Neural cell (in vitro differentiated cells): ENCODE measurements around the gene PRKCE. TPM values are rescaled to one million over a fixed set of nuclear protein-coding genes. Genes with fewer than 3 reads are reported as not detected.

Experiments
- H2AFZ ChIP-seq: fragments of 200-600, 300-800 bp; sonication (generic), shearing (Covaris generic); 2 replicates; pipeline ENCODE4 v1.6.0; 2014; ENCODE audit warnings: low read depth, mild to moderate bottlenecking, antibody characterized with exemption, low read length, moderate library complexity
- H3F3A ChIP-seq: fragments of 200-600 bp; shearing (Covaris generic); 2 replicates; pipeline ENCODE4 v1.6.1; 2016; ENCODE audit warnings: mild to moderate bottlenecking, moderate library complexity, mixed read lengths, antibody characterized with exemption, low read length; ENCODE audit not compliant: insufficient read depth, poor library complexity, severe bottlenecking
- H3K27ac ChIP-seq: fragments of 200-600, 300-800 bp; sonication (generic), shearing (Covaris generic); 2 replicates; pipeline ENCODE4 v1.5.1; 2014; ENCODE audit warnings: mild to moderate bottlenecking, low read length, moderate library complexity
- H3K27me3 ChIP-seq: fragments of 300-800, 200-600 bp; sonication (generic), shearing (Covaris generic); 2 replicates; pipeline ENCODE4 v1.6.0; 2014; ENCODE audit warnings: mild to moderate bottlenecking, low read depth, low read length, moderate library complexity; ENCODE audit not compliant: insufficient read depth
- H3K36me3 ChIP-seq: fragments of 300-800, 200-600 bp; sonication (generic), shearing (Covaris generic); 2 replicates; pipeline ENCODE4 v1.5.1; 2014; ENCODE audit warnings: mild to moderate bottlenecking, antibody characterized with exemption, low read length, moderate library complexity; ENCODE audit not compliant: insufficient read depth
- H3K4me2 ChIP-seq: fragments of 300-800, 200-600 bp; sonication (generic), shearing (Covaris generic); 2 replicates; pipeline ENCODE4 v1.6.0; 2014; ENCODE audit warnings: mild to moderate bottlenecking, low read length
- H3K4me3 ChIP-seq: fragments of 300-800, 200-600 bp; sonication (generic), shearing (Covaris generic); 2 replicates; pipeline ENCODE4 v1.5.1; 2014; ENCODE audit warnings: mild to moderate bottlenecking, low read length, moderate library complexity
- H3K79me2 ChIP-seq: fragments of 200-600 bp; shearing (Covaris generic); replicated peaks from 2 replicates; pipeline ENCODE4 v1.6.0; 2014; ENCODE audit warnings: mild to moderate bottlenecking, low read length, moderate library complexity; ENCODE audit not compliant: insufficient read depth
- H3K9ac ChIP-seq: fragments of 300-800, 200-600 bp; sonication (generic), shearing (Covaris generic); 2 replicates; pipeline ENCODE4 v1.6.1; 2016; ENCODE audit warnings: mild to moderate bottlenecking, low read length, mixed read lengths
- H3K9me2 ChIP-seq: fragments of 200-600 bp; shearing (Covaris generic); 2 replicates; pipeline ENCODE4 v1.6.1; 2016; ENCODE audit warnings: mild to moderate bottlenecking, low read length, mixed read lengths; ENCODE audit not compliant: insufficient read depth
- H3K9me3 ChIP-seq: fragments of 200-600, 300-800 bp; sonication (generic), shearing (Covaris generic); 2 replicates; pipeline ENCODE4 v1.6.1; 2016; ENCODE audit warnings: mild to moderate bottlenecking, mixed run types, low read length, moderate library complexity, mixed read lengths
- H4K20me1 ChIP-seq: fragments of 200-600 bp; shearing (Covaris generic); 2 replicates; pipeline ENCODE4 v1.6.1; 2016; ENCODE audit warnings: mild to moderate bottlenecking, mixed run types; ENCODE audit not compliant: insufficient read depth
- CTCF ChIP-seq: fragments of 450-650 bp; IDR thresholded peaks from 2 replicates; pipeline ENCODE4 v1.5.1; 2014; ENCODE audit warnings: antibody characterized with exemption, mild to moderate bottlenecking, moderate library complexity; ENCODE audit not compliant: poor library complexity, severe bottlenecking
- EP300 ChIP-seq: fragments of 450-650 bp; conservative IDR thresholded peaks from 2 replicates; pipeline ENCODE4 v1.6.1; 2014; ENCODE audit warnings: antibody characterized with exemption, mild to moderate bottlenecking, moderate library complexity; ENCODE audit not compliant: poor library complexity, severe bottlenecking
- EZH2 ChIP-seq: fragments of 200-600, 300-800 bp; shearing (Covaris generic), sonication (generic); IDR thresholded peaks from 2 replicates; pipeline ENCODE4 v1.6.1; 2014; ENCODE audit warnings: antibody characterized with exemption, low read length, borderline replicate concordance, mild to moderate bottlenecking; ENCODE audit not compliant: insufficient read depth, poor library complexity, severe bottlenecking
- MXI1 ChIP-seq: fragments of 450-650 bp; conservative IDR thresholded peaks from 2 replicates; pipeline ENCODE4 v1.6.1; 2014; ENCODE audit warnings: antibody characterized with exemption, mild to moderate bottlenecking; ENCODE audit not compliant: poor library complexity, severe bottlenecking
- POLR2AphosphoS5 ChIP-seq: IDR thresholded peaks from 2 replicates; pipeline ENCODE4 v1.6.1; 2012
- RAD21 ChIP-seq: fragments of 450-650 bp; conservative IDR thresholded peaks from 2 replicates; pipeline ENCODE4 v1.6.1; 2014; ENCODE audit warnings: antibody characterized with exemption, mild to moderate bottlenecking, moderate library complexity
- REST ChIP-seq: IDR thresholded peaks from 2 replicates; pipeline ENCODE4 v1.6.1; 2012; ENCODE audit warnings: borderline replicate concordance
- SMC3 ChIP-seq: fragments of 450-650 bp; conservative IDR thresholded peaks from 2 replicates; pipeline ENCODE4 v1.6.1; 2014; ENCODE audit warnings: antibody characterized with exemption, mild to moderate bottlenecking, moderate library complexity; ENCODE audit not compliant: poor library complexity
- TAF1 ChIP-seq: IDR thresholded peaks from 2 replicates; pipeline ENCODE4 v1.6.1; 2012; ENCODE audit warnings: low read depth
- polyA plus RNA-seq: library from polyadenylated mRNA; depleted of rRNA; stranded (reverse); fragments of >200 nt; gene quantifications from 2 replicates; pipeline ENCODE4 v1.2.3, GENCODE V29; 2014

Gene PRKCE
- polyA plus RNA-seq, 1 donor from 2014 or later = 5.4 TPM

GRCh38 chr2:45965871-45966498, 314.5 kb downstream of the PRKCE start:
- no peaks in the 10 kb centered on the region for H3K9me2 ChIP-seq
- no peaks in the 10 kb centered on the region for H4K20me1 ChIP-seq
- no peak overlapping the region for H3K4me2 ChIP-seq
- no peaks in the 10 kb centered on the region for H3K27me3 ChIP-seq
- H3K4me3 ChIP-seq = no peak overlapping the region
- no peaks in the 10 kb centered on the region for H3F3A ChIP-seq
- no peak overlapping the region for H3K27ac ChIP-seq
- H3K9me3 ChIP-seq = no peaks in the 10 kb centered on the region
- H2AFZ ChIP-seq = no peak overlapping the region
- no peak overlapping the region for H3K9ac ChIP-seq
- no peaks in the 10 kb centered on the region for H3K36me3 ChIP-seq
- H3K79me2 ChIP-seq = no peaks in the 10 kb centered on the region
- no peak for TF ChIP-seq EP300
- TF ChIP-seq REST = no peak
- TF ChIP-seq EZH2 = no peak
- TF ChIP-seq TAF1 = no peak
- no peak for TF ChIP-seq MXI1
- no peak for TF ChIP-seq RAD21
- no peak for TF ChIP-seq SMC3
- TF ChIP-seq POLR2AphosphoS5 = no peak

- Histone ChIP-seq H3K36me3 (no peaks in the 10 kb centered on the region), H3K9me3 (no peaks in the 10 kb centered on the region), H3K4me3 (no peak overlapping the region), H3K79me2 (no peaks in the 10 kb centered on the region), H3K9ac (no peak overlapping the region), H4K20me1 (no peaks in the 10 kb centered on the region), H3K9me2 (no peaks in the 10 kb centered on the region), H3K4me2 (no peak overlapping the region), H3K27ac (no peak overlapping the region), H3K27me3 (no peaks in the 10 kb centered on the region), H3F3A (no peaks in the 10 kb centered on the region), H2AFZ (no peak overlapping the region)
- TF ChIP-seq REST (no peak), EZH2 (no peak), RAD21 (no peak), MXI1 (no peak), CTCF (no peak)
These were observed 317.6 kb downstream of the PRKCE start for GRCh38 chr2:45968946-45969584.
